Measurements from ENCODE around the gene GALE. TPM values are rescaled to one million over a fixed set of nuclear protein-coding genes. Genes with fewer than 3 reads are reported as not detected.

GALE gene
- total and polyA plus RNA-seq, 2 of the 13 experiments (the other 11 are each of a cell fraction or from before 2014, with no cell fraction given): 85.2 to 88.4 TPM

- Histone ChIP-seq H3K79me2 (ENCODE audit: insufficient read depth, low read length) (peaks cover 52% of the 10 kb centered on the region), H3K4me3 (replicated peaks in 1 of 3; ENCODE audit: insufficient read depth in 1 of 3, low read depth in 2 of 3, low read length in 3 of 3) (peak within 1 kb of the TSS; percentile 61 to 85 (median 82)), H4K20me1 (ENCODE audit: insufficient read depth, low read length) (no peaks in the 10 kb centered on the region; the same call in none of the 2 replicates), H3K27ac (ENCODE audit: extremely low read length, insufficient read depth, low read length) (peak within 1 kb of the TSS; percentile 91), H3K4me2 (ENCODE audit: low read depth, low read length) (peak within 1 kb of the TSS; percentile 89), H2AFZ (ENCODE audit: low read length) (peak within 1 kb of the TSS; percentile 81), H3K9ac (ENCODE audit: insufficient read depth, low read depth, low read length) (peak within 1 kb of the TSS; percentile 94), H3K36me3 (replicated peaks in 1 of 2; ENCODE audit: control insufficient read depth in 1 of 2, insufficient read depth in 2 of 2, low read length in 2 of 2) (peaks cover 0 to 7% of the 10 kb centered on the region in 2 experiments; a peak in 3 of 5 replicates), H3K9me3 (ENCODE audit: low read length) (no peaks in the 10 kb centered on the region), H3K4me1 (ENCODE audit: insufficient read depth, low read length) (peaks cover 59% of the 10 kb centered on the region), H3K27me3 (ENCODE audit: control insufficient read depth in 1 of 2, insufficient read depth in 2 of 2, low read length in 2 of 2) (no peaks in the 10 kb centered on the region; a peak in 1 of 5 replicates)
- intact Hi-C loops (cut with micrococcal nuclease; ENCODE audit: unreplicated experiment): loop anchor here (10.0 kb wide), 1 partner anchor 87 kb away; the partner anchor contains the start of gene FUCA1
- ATAC-seq: peak; percentile 86
- in situ Hi-C loops (cut with HindIII; ENCODE audit: extremely low pct_ligation_motif_present, low pct_unique_long_range_greater_than_20kb): no loop called here
- peak; percentile 42 for FAIRE-seq
- under 1% methylated on average over 31 of the region's 91 CpGs for WGBS (ENCODE audit: low lambda C conversion rate)
- ChIA-PET CTCF (ENCODE audit: low intra/inter-chr PET ratio, low total read pairs) (no interaction called here), POLR2A (interaction anchor here (0.5 to 7.9 kb wide), 30 partner anchors 12 to 438 kb away, joined by 3 to 154 read pairs (median 4); partner anchors contain the start of genes ELOA, FUCA1, GALE and HMGCL)
- BruUV-seq (replicated peaks): no TSS peak
- DNase-seq (ENCODE audit: low spot score): peak; percentile 83
- TF ChIP-seq ZNF431 (CRISPR knock-in tag; IDR thresholded peaks at IDR 0.05; ENCODE audit: borderline replicate concordance, low read depth): 0 out of 2 replicates have a peak, but pooled peaks have one; percentile 74
- peak; percentile 87; the same call in 1 of the 2 replicates for TF ChIP-seq DNMT1 (CRISPR knock-in tag; IDR thresholded peaks at IDR 0.05)
- no peak for TF ChIP-seq BCL6 (CRISPR knock-in tag; IDR thresholded peaks at IDR 0.05)
- TF ChIP-seq, protein P1, sequence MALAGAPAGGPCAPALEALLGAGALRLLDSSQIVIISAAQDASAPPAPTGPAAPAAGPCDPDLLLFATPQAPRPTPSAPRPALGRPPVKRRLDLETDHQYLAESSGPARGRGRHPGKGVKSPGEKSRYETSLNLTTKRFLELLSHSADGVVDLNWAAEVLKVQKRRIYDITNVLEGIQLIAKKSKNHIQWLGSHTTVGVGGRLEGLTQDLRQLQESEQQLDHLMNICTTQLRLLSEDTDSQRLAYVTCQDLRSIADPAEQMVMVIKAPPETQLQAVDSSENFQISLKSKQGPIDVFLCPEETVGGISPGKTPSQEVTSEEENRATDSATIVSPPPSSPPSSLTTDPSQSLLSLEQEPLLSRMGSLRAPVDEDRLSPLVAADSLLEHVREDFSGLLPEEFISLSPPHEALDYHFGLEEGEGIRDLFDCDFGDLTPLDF (CRISPR knock-in tag; IDR thresholded peaks at IDR 0.05): peak; percentile 66; the same call in 1 of the 2 replicates
- no peak for TF ChIP-seq BRF2 (CRISPR knock-in tag; IDR thresholded peaks at IDR 0.05)
- no peak; the same call in 1 of the 2 replicates for TF ChIP-seq ZFP82 (CRISPR knock-in tag; IDR thresholded peaks at IDR 0.05; ENCODE audit: borderline replicate concordance)
- TF ChIP-seq CBFB (CRISPR knock-in tag; IDR thresholded peaks at IDR 0.05): 0 out of 2 replicates have a peak, but pooled peaks have one; percentile 13
- no peak for TF ChIP-seq ZNF589 (CRISPR knock-in tag; conservative IDR thresholded peaks at IDR 0.05)
- TF ChIP-seq, protein P2, sequence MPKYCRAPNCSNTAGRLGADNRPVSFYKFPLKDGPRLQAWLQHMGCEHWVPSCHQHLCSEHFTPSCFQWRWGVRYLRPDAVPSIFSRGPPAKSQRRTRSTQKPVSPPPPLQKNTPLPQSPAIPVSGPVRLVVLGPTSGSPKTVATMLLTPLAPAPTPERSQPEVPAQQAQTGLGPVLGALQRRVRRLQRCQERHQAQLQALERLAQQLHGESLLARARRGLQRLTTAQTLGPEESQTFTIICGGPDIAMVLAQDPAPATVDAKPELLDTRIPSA (CRISPR knock-in tag; IDR thresholded peaks at IDR 0.05; ENCODE audit: borderline replicate concordance): no peak
- no peak for TF ChIP-seq RAD51 (IDR thresholded peaks at IDR 0.05; ENCODE audit: borderline replicate concordance)
- TF ChIP-seq, protein P3, sequence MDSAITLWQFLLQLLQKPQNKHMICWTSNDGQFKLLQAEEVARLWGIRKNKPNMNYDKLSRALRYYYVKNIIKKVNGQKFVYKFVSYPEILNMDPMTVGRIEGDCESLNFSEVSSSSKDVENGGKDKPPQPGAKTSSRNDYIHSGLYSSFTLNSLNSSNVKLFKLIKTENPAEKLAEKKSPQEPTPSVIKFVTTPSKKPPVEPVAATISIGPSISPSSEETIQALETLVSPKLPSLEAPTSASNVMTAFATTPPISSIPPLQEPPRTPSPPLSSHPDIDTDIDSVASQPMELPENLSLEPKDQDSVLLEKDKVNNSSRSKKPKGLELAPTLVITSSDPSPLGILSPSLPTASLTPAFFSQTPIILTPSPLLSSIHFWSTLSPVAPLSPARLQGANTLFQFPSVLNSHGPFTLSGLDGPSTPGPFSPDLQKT (CRISPR knock-in tag; IDR thresholded peaks at IDR 0.05; ENCODE audit: borderline replicate concordance): 0 out of 2 replicates have a peak, but pooled peaks have one; percentile 70
- TF ChIP-seq TGIF2 (CRISPR knock-in tag; IDR thresholded peaks at IDR 0.05): peak; percentile 56; the same call in 1 of the 2 replicates
- TF ChIP-seq MAFF (IDR thresholded peaks at IDR 0.05; ENCODE audit: low read depth, low read length): no peak
- TF ChIP-seq, protein P4, sequence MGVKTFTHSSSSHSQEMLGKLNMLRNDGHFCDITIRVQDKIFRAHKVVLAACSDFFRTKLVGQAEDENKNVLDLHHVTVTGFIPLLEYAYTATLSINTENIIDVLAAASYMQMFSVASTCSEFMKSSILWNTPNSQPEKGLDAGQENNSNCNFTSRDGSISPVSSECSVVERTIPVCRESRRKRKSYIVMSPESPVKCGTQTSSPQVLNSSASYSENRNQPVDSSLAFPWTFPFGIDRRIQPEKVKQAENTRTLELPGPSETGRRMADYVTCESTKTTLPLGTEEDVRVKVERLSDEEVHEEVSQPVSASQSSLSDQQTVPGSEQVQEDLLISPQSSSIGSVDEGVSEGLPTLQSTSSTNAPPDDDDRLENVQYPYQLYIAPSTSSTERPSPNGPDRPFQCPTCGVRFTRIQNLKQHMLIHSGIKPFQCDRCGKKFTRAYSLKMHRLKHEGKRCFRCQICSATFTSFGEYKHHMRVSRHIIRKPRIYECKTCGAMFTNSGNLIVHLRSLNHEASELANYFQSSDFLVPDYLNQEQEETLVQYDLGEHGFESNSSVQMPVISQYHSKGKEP (CRISPR knock-in tag; IDR thresholded peaks at IDR 0.05): no peak; the same call in 1 of the 2 replicates
- TF ChIP-seq IKZF5 (CRISPR knock-in tag; IDR thresholded peaks at IDR 0.05): no peak; the same call in 1 of the 2 replicates
These were observed 22.4 kb downstream of the GALE start, which contains the start of gene PITHD1 for GRCh38 chr1:23777979-23778814. Gene PITHD1 (plus strand): TSS chr1:23778418. CDS start chr1:23778516, 98 bp downstream.
